Endothelial cell of umbilical vein (primary cell): ENCODE measurements around the gene TOB1. TPM values are rescaled to one million over a fixed set of nuclear protein-coding genes. Genes with fewer than 3 reads are reported as not detected.

ENCODE experiments used
- BruUV-seq: library from RNA; stranded (reverse); fragments of 400-500 nt; replicated peaks from 2 replicates; lab custom pipeline; 2021; lab: Mats Ljungman, UMichigan
- CTCF ChIA-PET: fragments of 300-600, 350-600 bp; sonication (Branson Sonifier 250); formaldehyde crosslinking; loops from one replicate; lab custom pipeline; 2021; ENCODE audit warnings: antibody characterized with exemption, inconsistent platforms; lab: Charles Lee
- POLR2A ChIA-PET: fragments of 300-600, 350-600 bp; sonication (Branson Sonifier 250); formaldehyde crosslinking; loops from one replicate; lab custom pipeline; 2021; ENCODE audit warnings: antibody characterized with exemption, inconsistent platforms; lab: Charles Lee
- DNase-seq: peaks from one replicate; pipeline ENCODE4 v3.0.0-alpha.2; 2011; ENCODE audit warnings: low read depth, low spot score
- FAIRE-seq: peaks from 2 replicates; lab custom pipeline; 2011; peaks lifted over from hg19 to GRCh38; lab: Jason Lieb, UNC
- H2AFZ ChIP-seq: 2 replicates; pipeline ENCODE4 v1.6.0; 2012; ENCODE audit warnings: low read depth, low read length, control low read depth, inconsistent platforms
- H3K27ac ChIP-seq: 2 replicates; pipeline ENCODE4 v1.5.1; 2011; ENCODE audit warnings: low read depth, mild to moderate bottlenecking, control low read depth, low read length, moderate library complexity; ENCODE audit not compliant: insufficient read depth
- H3K27me3 ChIP-seq, 2 experiments: 2 replicates each; pipeline versions ENCODE4 v1.6.0 to v1.6.1; 2011; ENCODE audit warnings: low read length in 2 of 2, mixed read lengths in 1 of 2; ENCODE audit not compliant: control insufficient read depth in 2 of 2, insufficient read depth in 2 of 2
- H3K36me3 ChIP-seq, 2 experiments: 2 replicates in 1 of 2; 3 replicates in 1 of 2; pipeline ENCODE4 v1.5.1; 2011; ENCODE audit warnings: low read length in 2 of 2, mild to moderate bottlenecking in 1 of 2, moderate library complexity in 1 of 2; ENCODE audit not compliant: control insufficient read depth in 2 of 2, insufficient read depth in 2 of 2; ENCODE audit errors: extremely low read depth in 1 of 2
- H3K4me1 ChIP-seq: 3 replicates; pipeline ENCODE4 v1.5.1; 2011; ENCODE audit warnings: mild to moderate bottlenecking, low read length; ENCODE audit not compliant: control insufficient read depth, insufficient read depth; ENCODE audit errors: extremely low read depth
- H3K4me2 ChIP-seq: 2 replicates; pipeline ENCODE4 v1.6.1; 2011; ENCODE audit warnings: low read length, control low read depth, mixed read lengths; ENCODE audit not compliant: insufficient read depth
- H3K4me3 ChIP-seq, 3 experiments: fragments of 200-600 bp in 1 of 3; sonication (generic), shearing (Covaris generic) in 1 of 3; replicated peaks in 1 of 3; 2 replicates each; pipeline ENCODE4 v1.5.1; 2011 to 2016; ENCODE audit warnings: control low read depth in 3 of 3, low read length in 3 of 3, mild to moderate bottlenecking in 2 of 3, inconsistent platforms in 1 of 3, low read depth in 1 of 3, moderate library complexity in 1 of 3; ENCODE audit not compliant: insufficient read depth in 1 of 3
- H3K79me2 ChIP-seq: 2 replicates; pipeline ENCODE4 v1.6.0; 2012; ENCODE audit warnings: low read length, inconsistent platforms; ENCODE audit not compliant: control insufficient read depth, insufficient read depth
- H3K9ac ChIP-seq: replicated peaks from 2 replicates; pipeline ENCODE3; 2011; ENCODE audit warnings: low read length, control low read depth; ENCODE audit not compliant: insufficient read depth; ENCODE audit errors: extremely low read depth
- H3K9me1 ChIP-seq: replicated peaks from 3 replicates; pipeline ENCODE4 v1.6.0; 2011; ENCODE audit warnings: mild to moderate bottlenecking, low read length; ENCODE audit not compliant: control insufficient read depth, insufficient read depth; ENCODE audit errors: extremely low read depth
- H3K9me3 ChIP-seq: replicated peaks from 2 replicates; pipeline ENCODE4 v1.5.1; 2012; ENCODE audit warnings: low read length, inconsistent platforms; ENCODE audit not compliant: control insufficient read depth, insufficient read depth
- H4K20me1 ChIP-seq: replicated peaks from 2 replicates; pipeline ENCODE3; 2011; ENCODE audit warnings: mild to moderate bottlenecking, low read length; ENCODE audit not compliant: control insufficient read depth, insufficient read depth; ENCODE audit errors: extremely low read depth
- EZH2 ChIP-seq: IDR thresholded peaks from 2 replicates; pipeline ENCODE4 v1.6.1; 2012; ENCODE audit warnings: borderline replicate concordance, low read depth, mild to moderate bottlenecking, moderate library complexity, low read length, inconsistent platforms; ENCODE audit not compliant: severe bottlenecking
- FOS ChIP-seq: IDR thresholded peaks from 2 replicates; pipeline ENCODE4 v1.6.1; 2011; ENCODE audit warnings: mild to moderate bottlenecking, low read length, moderate library complexity, borderline replicate concordance; ENCODE audit not compliant: insufficient read depth
- GATA2 ChIP-seq: IDR thresholded peaks from 2 replicates; pipeline ENCODE4 v1.7.0; 2011; ENCODE audit warnings: low read depth, mild to moderate bottlenecking, moderate library complexity, mixed read lengths, low read length; ENCODE audit not compliant: insufficient read length, insufficient read depth
- JUN ChIP-seq: IDR thresholded peaks from 2 replicates; pipeline ENCODE4 v1.6.1; 2011; ENCODE audit warnings: borderline replicate concordance, low read depth; ENCODE audit not compliant: insufficient read length, insufficient read depth
- MYC ChIP-seq: IDR thresholded peaks from one replicate; pipeline ENCODE4 v1.6.1; 2011; ENCODE audit warnings: mild to moderate bottlenecking, low read depth, low read length
- POLR2A ChIP-seq: IDR thresholded peaks from 2 replicates; pipeline ENCODE4 v1.6.1; 2012; ENCODE audit warnings: low read depth, mild to moderate bottlenecking, control low read depth, low read length
- POLR2AphosphoS5 ChIP-seq: IDR thresholded peaks from 2 replicates; pipeline ENCODE4 v1.6.1; 2012; ENCODE audit warnings: low read depth, mild to moderate bottlenecking, control low read depth, low read length, moderate library complexity; ENCODE audit not compliant: insufficient read depth
- dilution Hi-C: fragments of 300-500 bp; cut with MboI; formaldehyde crosslinking; loops from one replicate; pipeline ENCODE4 v1.15.0; 2019; ENCODE audit warnings: low sequenced_read_pairs; ENCODE audit not compliant: extremely low pct_ligation_motif_present
- intact Hi-C: fragments of 100-400 bp; cut with micrococcal nuclease; formaldehyde crosslinking; loops from one replicate; pipeline ENCODE4 v1.10.0; 2022
- polyA plus RNA-seq, 4 experiments: library from polyadenylated mRNA; depleted of rRNA in 3 of 4; stranded (reverse) in 3 of 4; unstranded in 1 of 4; fragments of >200 nt; gene quantifications; 2 replicates each; pipeline versions ENCODE4 v1.2.1 to v1.2.3, GENCODE V29; 2011 to 2012; ENCODE audit warnings: missing spikeins in 1 of 4
- total RNA-seq: library from RNA; stranded (reverse); gene quantifications from 2 replicates; pipeline ENCODE4 v1.2.3, GENCODE V29; 2021
- TF ChIP-seq, protein P1 (sequence below): IDR thresholded peaks from 2 replicates; pipeline ENCODE4 v1.6.1; 2011; ENCODE audit not compliant: insufficient read depth, insufficient read length
- TF ChIP-seq, protein P2 (sequence below), 2 donors: IDR thresholded peaks; 1 replicate in 1 of 2; 2 replicates in 1 of 2; pipeline ENCODE4 v1.5.1; 2011; ENCODE audit warnings: low read length in 2 of 2, mild to moderate bottlenecking in 2 of 2, moderate library complexity in 2 of 2, control low read depth in 1 of 2, inconsistent platforms in 1 of 2, low read depth in 1 of 2; ENCODE audit not compliant: insufficient read depth in 1 of 2; ENCODE audit errors: extremely low read depth in 1 of 2

The TOB1 gene
- total and polyA plus RNA-seq, 2 donors (not counting 3 experiments of a cell fraction or from before 2014, with no cell fraction given) = 3.3 to 12.9 TPM

GRCh38 chr17:50906443-50906842, 40.3 kb upstream of the TOB1 start:
- no peak for FAIRE-seq
- TF ChIP-seq, protein P1, sequence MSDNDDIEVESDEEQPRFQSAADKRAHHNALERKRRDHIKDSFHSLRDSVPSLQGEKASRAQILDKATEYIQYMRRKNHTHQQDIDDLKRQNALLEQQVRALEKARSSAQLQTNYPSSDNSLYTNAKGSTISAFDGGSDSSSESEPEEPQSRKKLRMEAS = no peak
- TF ChIP-seq POLR2AphosphoS5 = no peak
- no peak for TF ChIP-seq GATA2
- TF ChIP-seq EZH2 = no peak
- no peak for TF ChIP-seq JUN
- TF ChIP-seq POLR2A = no peak
- TF ChIP-seq, protein P2, sequence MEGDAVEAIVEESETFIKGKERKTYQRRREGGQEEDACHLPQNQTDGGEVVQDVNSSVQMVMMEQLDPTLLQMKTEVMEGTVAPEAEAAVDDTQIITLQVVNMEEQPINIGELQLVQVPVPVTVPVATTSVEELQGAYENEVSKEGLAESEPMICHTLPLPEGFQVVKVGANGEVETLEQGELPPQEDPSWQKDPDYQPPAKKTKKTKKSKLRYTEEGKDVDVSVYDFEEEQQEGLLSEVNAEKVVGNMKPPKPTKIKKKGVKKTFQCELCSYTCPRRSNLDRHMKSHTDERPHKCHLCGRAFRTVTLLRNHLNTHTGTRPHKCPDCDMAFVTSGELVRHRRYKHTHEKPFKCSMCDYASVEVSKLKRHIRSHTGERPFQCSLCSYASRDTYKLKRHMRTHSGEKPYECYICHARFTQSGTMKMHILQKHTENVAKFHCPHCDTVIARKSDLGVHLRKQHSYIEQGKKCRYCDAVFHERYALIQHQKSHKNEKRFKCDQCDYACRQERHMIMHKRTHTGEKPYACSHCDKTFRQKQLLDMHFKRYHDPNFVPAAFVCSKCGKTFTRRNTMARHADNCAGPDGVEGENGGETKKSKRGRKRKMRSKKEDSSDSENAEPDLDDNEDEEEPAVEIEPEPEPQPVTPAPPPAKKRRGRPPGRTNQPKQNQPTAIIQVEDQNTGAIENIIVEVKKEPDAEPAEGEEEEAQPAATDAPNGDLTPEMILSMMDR (IDR thresholded peaks at IDR 0.05; ENCODE audit: extremely low read depth in 1 of 2, insufficient read depth in 1 of 2, low read depth in 1 of 2, low read length in 2 of 2) = no peak
- TF ChIP-seq MYC = no peak
- TF ChIP-seq FOS = no peak
- dilution Hi-C loops (no loop called here), intact Hi-C loops (no loop called here)
- Histone ChIP-seq H4K20me1 (no peaks in the 10 kb centered on the region), H3K9me1 (no peaks in the 10 kb centered on the region), H3K27ac (no peak overlapping the region), H3K79me2 (no peaks in the 10 kb centered on the region), H3K9me3 (no peaks in the 10 kb centered on the region), H3K4me3 (no peak overlapping the region), H3K9ac (no peak overlapping the region), H3K27me3 (peaks cover 2% of the 10 kb centered on the region in 2 experiments), H3K36me3 (no peaks in the 10 kb centered on the region), H2AFZ (no peak overlapping the region), H3K4me1 (no peaks in the 10 kb centered on the region), H3K4me2 (no peak overlapping the region)
- ChIA-PET CTCF (interaction anchor here (1.0 kb wide), 1 partner anchor 16 kb away, joined by 3 read pairs; no protein-coding TSS in a partner anchor), POLR2A (no interaction called here)
- BruUV-seq = no TSS peak
- DNase-seq = no peak
